NCI-H748 (cell line): Measurements from ENCODE around the gene CCDC196.
"Not testable (repeated sequence)": the region's sequence is repeated elsewhere in the genome, so short reads cannot be mapped to it uniquely, and the experiment has no call there.

ENCODE experiments used
- DNase-seq: peaks from one replicate; lab custom pipeline; 2025; ENCODE audit not compliant: unreplicated experiment; lab: John Stamatoyannopoulos, UW

CCDC196 gene

GRCh38 chr14:66495218-66496098, 9.3 kb downstream of the CCDC196 start:
- DNase-seq: peak; percentile 50

- no peak for DNase-seq
Observed at GRCh38 chr14:66496188-66496807, 10.1 kb downstream of the CCDC196 start.

GRCh38 chr14:66496911-66497310, 10.7 kb downstream of the CCDC196 start:
- no peak for DNase-seq

- DNase-seq: no peak
Observed at GRCh38 chr14:66498311-66498710, 12.1 kb downstream of the CCDC196 start.

GRCh38 chr14:66501592-66501991, 15.4 kb downstream of the CCDC196 start:
- no peak for DNase-seq

GRCh38 chr14:66502836-66503235, 16.7 kb downstream of the CCDC196 start:
- DNase-seq: not testable (repeated sequence)

GRCh38 chr14:66503532-66503931, 17.4 kb downstream of the CCDC196 start:
- no peak for DNase-seq

GRCh38 chr14:66507181-66507721, 21.1 kb downstream of the CCDC196 start:
- peak; percentile 68 for DNase-seq

GRCh38 chr14:66507722-66508546, 21.8 kb downstream of the CCDC196 start, which contains the start of gene GPHN:
GPHN (plus strand) TSS chr14:66508147.
- peak; percentile 90 for DNase-seq

GRCh38 chr14:66508547-66508845, 22.3 kb downstream of the CCDC196 start:
- no peak for DNase-seq

GRCh38 chr14:66508846-66509621, 22.9 kb downstream of the CCDC196 start:
- DNase-seq: peak; percentile 51

GRCh38 chr14:66509874-66510273, 23.7 kb downstream of the CCDC196 start:
- DNase-seq: no peak

- DNase-seq: no peak
Observed at GRCh38 chr14:66511849-66512248, 25.7 kb downstream of the CCDC196 start.

- DNase-seq: no peak
Observed at GRCh38 chr14:66514213-66514612, 28.0 kb downstream of the CCDC196 start.

- DNase-seq: no peak
Observed at GRCh38 chr14:66530526-66530925, 44.4 kb downstream of the CCDC196 start.

- no peak for DNase-seq
Observed at GRCh38 chr14:66539034-66539433, 52.9 kb downstream of the CCDC196 start.

- no peak for DNase-seq
Observed at GRCh38 chr14:66540038-66540437, 53.9 kb downstream of the CCDC196 start.

- DNase-seq: no peak
Observed at GRCh38 chr14:66541627-66542026, 55.5 kb downstream of the CCDC196 start.

GRCh38 chr14:66543996-66544395, 57.8 kb downstream of the CCDC196 start:
- no peak for DNase-seq

GRCh38 chr14:66545191-66545590, 59.0 kb downstream of the CCDC196 start:
- DNase-seq: not testable (repeated sequence)

GRCh38 chr14:66545751-66546150, 59.6 kb downstream of the CCDC196 start:
- DNase-seq: not testable (repeated sequence)
